Large intestine (tissue), 3 donors: ENCODE results near the gene ZNF366. TPM values are rescaled to one million over a fixed set of nuclear protein-coding genes. Genes with fewer than 3 reads are reported as not detected.

Source experiments
- DNase-seq, 2 donors: peaks; one replicate each; pipeline versions ENCODE4 v3.0.0 to v3.0.0-alpha.2; 2013
- H3K27ac ChIP-seq: one replicate; pipeline ENCODE4 v1.5.1; 2013; ENCODE audit warnings: low read length
- H3K27me3 ChIP-seq: 2 replicates; pipeline ENCODE4 v1.6.1; 2013; ENCODE audit warnings: low read length; ENCODE audit not compliant: control insufficient read depth, insufficient read depth
- H3K36me3 ChIP-seq: 2 replicates; pipeline ENCODE4 v1.6.1; 2013; ENCODE audit warnings: low read length; ENCODE audit not compliant: control insufficient read depth, insufficient read depth
- H3K4me1 ChIP-seq: one replicate; pipeline ENCODE4 v1.6.1; 2013; ENCODE audit warnings: low read length; ENCODE audit not compliant: control insufficient read depth, insufficient read depth
- H3K4me3 ChIP-seq: one replicate; pipeline ENCODE4 v1.5.1; 2013; ENCODE audit warnings: low read length
- H3K9me3 ChIP-seq: one replicate; pipeline ENCODE4 v1.6.1; 2013; ENCODE audit warnings: mild to moderate bottlenecking, low read depth, low read length, moderate library complexity; ENCODE audit not compliant: control insufficient read depth
- WGBS: methylation state at CpG from one replicate; pipeline ENCODE4 v1.1.5; 2013; ENCODE audit warnings: low lambda C conversion rate; ENCODE audit not compliant: insufficient coverage; 5-methylcytosine and 5-hydroxymethylcytosine counted together
- polyA plus RNA-seq: library from polyadenylated mRNA; unstranded; fragments of 120-200 nt; gene quantifications from one replicate; pipeline ENCODE4 v1.2.1, GENCODE V29; 2013

Gene ZNF366
- polyA plus RNA-seq, 1 donor = 2.1 TPM

DNA sequence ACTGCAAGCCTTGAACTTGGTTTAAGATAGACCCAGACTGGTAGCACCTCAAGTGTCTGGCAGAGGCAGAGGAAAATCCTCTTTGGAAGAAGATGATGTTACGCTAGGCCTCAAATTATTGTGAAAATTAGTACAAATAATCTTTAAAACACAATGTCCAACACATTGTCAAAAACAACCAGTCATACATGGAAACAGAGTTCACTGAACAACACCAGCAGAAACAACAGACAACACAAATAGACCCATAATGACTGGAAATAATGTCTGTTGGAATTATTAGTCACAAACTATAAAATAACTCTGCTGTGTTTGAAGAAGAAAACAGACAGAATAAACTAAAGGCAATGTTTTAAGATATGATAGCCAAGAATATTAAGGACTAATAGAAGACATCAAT lies 15.4 kb upstream of the ZNF366 start:
- H3K4me3 ChIP-seq = no peak overlapping the region
- H3K4me1 ChIP-seq = peaks cover 4% of the 10 kb centered on the region
- DNase-seq = no peak
- WGBS = no CpG with 5 or more reads among the region's 1 CpG
- H3K9me3 ChIP-seq = no peaks in the 10 kb centered on the region
- no peaks in the 10 kb centered on the region for H3K27me3 ChIP-seq
- H3K27ac ChIP-seq = no peak overlapping the region
- no peaks in the 10 kb centered on the region for H3K36me3 ChIP-seq

DNA sequence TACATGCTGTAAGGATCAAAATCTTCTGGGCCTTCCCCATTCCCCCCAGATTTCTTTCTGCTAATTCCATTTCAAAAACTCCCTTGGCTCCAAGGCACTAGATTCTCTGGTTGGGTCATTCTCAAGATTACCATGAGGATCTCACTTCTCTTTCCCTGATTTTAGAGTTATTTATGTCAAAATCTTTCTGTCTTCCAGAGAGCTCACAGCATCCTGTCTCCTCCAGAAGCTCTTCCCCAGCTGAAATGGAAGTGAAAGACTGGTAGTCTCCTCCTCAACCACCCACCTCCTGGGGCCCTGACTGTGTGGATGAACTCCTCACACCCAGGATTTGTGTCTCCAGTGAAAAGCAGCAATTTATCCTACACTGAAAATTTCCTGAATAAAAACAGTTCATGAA lies 11.9 kb upstream of the ZNF366 start:
- no peaks in the 10 kb centered on the region for H3K27me3 ChIP-seq

GRCh38 chr5:72518001-72518683 lies 10.9 kb upstream of the ZNF366 start:
- Histone ChIP-seq H3K27me3 (no peaks in the 10 kb centered on the region), H3K27ac (no peak overlapping the region), H3K36me3 (no peaks in the 10 kb centered on the region), H3K4me1 (no peaks in the 10 kb centered on the region), H3K9me3 (no peaks in the 10 kb centered on the region), H3K4me3 (no peak overlapping the region)
- WGBS = 40% methylated on average over 3 of the region's 12 CpGs
- DNase-seq = no peak

More for the DNA sequence above, 11.9 kb upstream of the ZNF366 start:
- DNase-seq = no peak
- Histone ChIP-seq H3K27ac (no peak overlapping the region), H3K9me3 (no peaks in the 10 kb centered on the region), H3K4me3 (no peak overlapping the region), H3K4me1 (no peaks in the 10 kb centered on the region), H3K36me3 (no peaks in the 10 kb centered on the region)

GRCh38 chr5:72516916-72517315 lies 9.7 kb upstream of the ZNF366 start:
- Histone ChIP-seq H3K27me3 (no peaks in the 10 kb centered on the region), H3K27ac (no peak overlapping the region), H3K9me3 (no peaks in the 10 kb centered on the region), H3K4me1 (no peaks in the 10 kb centered on the region), H3K4me3 (no peak overlapping the region), H3K36me3 (no peaks in the 10 kb centered on the region)
- WGBS = no CpG with 5 or more reads among the region's 2 CpGs
- DNase-seq = no peak

DNA sequence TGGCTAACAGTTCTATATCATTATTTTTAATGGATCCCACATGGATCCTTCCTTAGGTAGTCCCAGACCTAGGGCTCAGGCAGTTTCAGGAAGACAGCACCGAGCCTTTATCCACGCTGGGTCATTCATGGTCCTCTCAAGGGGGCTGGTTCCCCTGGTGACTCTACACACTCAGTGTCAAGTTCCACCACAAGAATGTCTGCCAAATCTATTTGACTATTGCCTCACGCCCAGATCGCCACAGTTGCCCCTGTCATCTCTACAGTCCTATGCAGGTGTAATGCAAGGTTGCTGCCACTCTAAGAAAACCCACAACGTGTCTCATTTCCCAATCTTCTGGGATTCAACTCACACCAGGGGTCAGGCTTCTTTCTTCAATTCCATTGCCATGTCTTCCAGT lies 8.0 kb upstream of the ZNF366 start:
- no peaks in the 10 kb centered on the region for H3K9me3 ChIP-seq
- H3K4me3 ChIP-seq = no peak overlapping the region
- no peak for DNase-seq
- no peak overlapping the region for H3K27ac ChIP-seq
- H3K27me3 ChIP-seq = no peaks in the 10 kb centered on the region
- no peaks in the 10 kb centered on the region for H3K36me3 ChIP-seq
- H3K4me1 ChIP-seq = no peaks in the 10 kb centered on the region
- WGBS = no CpG with 5 or more reads among the region's 5 CpGs

DNA sequence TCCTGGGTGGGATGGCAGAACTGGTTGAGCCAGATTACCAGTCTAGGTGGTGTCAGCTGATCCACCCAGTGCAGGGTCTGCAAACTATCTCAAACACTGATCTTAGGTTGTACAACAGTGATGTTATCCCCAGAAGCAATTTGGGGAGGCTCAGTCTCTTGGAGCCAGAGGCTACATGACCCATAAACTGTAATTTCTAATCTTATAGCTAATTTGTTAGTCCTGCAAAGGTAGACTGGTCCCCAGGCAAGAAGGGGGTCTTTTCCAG lies 5.3 kb upstream of the ZNF366 start:
- no peak for DNase-seq
- Histone ChIP-seq H3K9me3 (no peaks in the 10 kb centered on the region), H3K27me3 (peaks cover 3% of the 10 kb centered on the region), H3K36me3 (no peaks in the 10 kb centered on the region), H3K4me3 (no peak overlapping the region), H3K4me1 (no peaks in the 10 kb centered on the region), H3K27ac (no peak overlapping the region)

- Histone ChIP-seq H3K36me3 (no peaks in the 10 kb centered on the region), H3K27ac (no peak overlapping the region), H3K27me3 (peaks cover 3% of the 10 kb centered on the region), H3K4me3 (no peak overlapping the region), H3K9me3 (no peaks in the 10 kb centered on the region), H3K4me1 (no peaks in the 10 kb centered on the region)
- WGBS = 0% methylated on average over 1 of the region's 6 CpGs
- no peak for DNase-seq
Measured at GRCh38 chr5:72511774-72512592, 4.8 kb upstream of the ZNF366 start.

- DNase-seq = no peak
- Histone ChIP-seq H3K4me3 (no peak overlapping the region), H3K9me3 (no peaks in the 10 kb centered on the region), H3K27ac (no peak overlapping the region), H3K27me3 (peaks cover 5% of the 10 kb centered on the region), H3K36me3 (no peaks in the 10 kb centered on the region), H3K4me1 (no peaks in the 10 kb centered on the region)
- no CpG with 5 or more reads among the region's 3 CpGs for WGBS
Measured at GRCh38 chr5:72511366-72511765, 4.2 kb upstream of the ZNF366 start.

DNA sequence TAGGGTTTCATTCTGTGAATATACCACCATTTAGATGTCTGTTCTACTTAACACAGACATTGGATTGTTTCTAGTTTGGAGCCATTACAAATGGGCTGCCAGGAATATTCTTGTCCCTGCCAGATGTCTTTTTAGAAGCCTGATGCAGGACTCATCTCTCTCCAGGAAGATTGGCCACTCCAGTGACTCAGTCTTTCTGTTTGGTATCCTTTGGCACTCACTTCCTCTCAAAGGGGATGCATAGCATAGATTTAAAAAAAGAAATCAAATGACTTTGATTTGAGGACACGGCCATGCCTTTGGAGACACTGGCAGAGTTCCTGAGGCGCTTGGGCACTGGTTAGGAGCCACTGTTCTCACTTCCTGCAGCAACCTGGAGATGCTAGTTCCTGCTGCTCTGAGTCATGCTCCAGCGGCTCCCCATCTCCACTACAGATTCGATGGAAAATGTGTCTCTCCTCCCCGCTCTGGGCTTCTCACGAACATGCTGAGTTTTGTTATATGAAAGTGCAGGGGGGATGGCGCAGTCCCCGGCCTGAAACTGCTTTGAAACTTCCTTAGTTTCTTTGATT lies 3.5 kb upstream of the ZNF366 start:
- H3K4me1 ChIP-seq = no peaks in the 10 kb centered on the region

GRCh38 chr5:72509401-72509800 lies 2.2 kb upstream of the ZNF366 start:
- Histone ChIP-seq H3K27me3 (peaks cover 7% of the 10 kb centered on the region), H3K36me3 (no peaks in the 10 kb centered on the region), H3K4me1 (no peaks in the 10 kb centered on the region), H3K27ac (no peak overlapping the region), H3K9me3 (no peaks in the 10 kb centered on the region), H3K4me3 (no peak overlapping the region)
- WGBS = no CpG with 5 or more reads among the region's 7 CpGs
- no peak for DNase-seq

More for the DNA sequence above, 3.5 kb upstream of the ZNF366 start:
- peaks cover 7% of the 10 kb centered on the region for H3K27me3 ChIP-seq
- H3K9me3 ChIP-seq = no peaks in the 10 kb centered on the region
- H3K36me3 ChIP-seq = no peaks in the 10 kb centered on the region
- H3K27ac ChIP-seq = no peak overlapping the region
- WGBS = 100% methylated on average over 1 of the region's 8 CpGs
- peak in 1 of 2 donors; percentile 8 for DNase-seq
- H3K4me3 ChIP-seq = no peak overlapping the region
